ENCODE measurements around the gene OR9Q1.
"Not testable (repeated sequence)": the region's sequence is repeated elsewhere in the genome, so short reads cannot be mapped to it uniquely, and the experiment has no call there.

Gene OR9Q1

GRCh38 chr11:58212420-58212819 lies 188.7 kb downstream of the OR9Q1 start, which contains the start of gene OR1S1:
Gene OR1S1, plus strand, starts transcription at chr11:58212720.
- TF ChIP-seq GATA2, GATA3 (IDR thresholded peaks at IDR 0.05; ENCODE audit: low read depth, low read length): not testable (repeated sequence)

- TF ChIP-seq GATA2 (IDR thresholded peaks at IDR 0.05; ENCODE audit: low read depth, low read length) (no peak), GATA3 (IDR thresholded peaks at IDR 0.05; ENCODE audit: low read depth, low read length) (no peak)
These were observed 192.8 kb downstream of the OR9Q1 start for GRCh38 chr11:58216476-58216875.

- TF ChIP-seq GATA2 (IDR thresholded peaks at IDR 0.05; ENCODE audit: low read depth, low read length) (no peak), GATA3 (IDR thresholded peaks at IDR 0.05; ENCODE audit: low read depth, low read length) (no peak)
These were observed 199.0 kb downstream of the OR9Q1 start for GRCh38 chr11:58222721-58223120.

GRCh38 chr11:58227956-58228615 lies 204.4 kb downstream of the OR9Q1 start:
- TF ChIP-seq GATA2 (IDR thresholded peaks at IDR 0.05; ENCODE audit: low read depth, low read length) (no peak), GATA3 (IDR thresholded peaks at IDR 0.05; ENCODE audit: low read depth, low read length) (no peak)
